Activated CD4-positive, alpha-beta T cell treated with anti-CD3 and anti-CD28 coated beads, Interleukin-2, amount 50 U/mL, for 1 hour (primary cell): ENCODE measurements around the gene PNN.
"Not testable (repeated sequence)": the region's sequence is repeated elsewhere in the genome, so short reads cannot be mapped to it uniquely, and the experiment has no call there.

ENCODE experiments used
- DNase-seq: peaks from one replicate; pipeline ENCODE4 v3.0.0-alpha.2; 2020

Gene PNN

DNA sequence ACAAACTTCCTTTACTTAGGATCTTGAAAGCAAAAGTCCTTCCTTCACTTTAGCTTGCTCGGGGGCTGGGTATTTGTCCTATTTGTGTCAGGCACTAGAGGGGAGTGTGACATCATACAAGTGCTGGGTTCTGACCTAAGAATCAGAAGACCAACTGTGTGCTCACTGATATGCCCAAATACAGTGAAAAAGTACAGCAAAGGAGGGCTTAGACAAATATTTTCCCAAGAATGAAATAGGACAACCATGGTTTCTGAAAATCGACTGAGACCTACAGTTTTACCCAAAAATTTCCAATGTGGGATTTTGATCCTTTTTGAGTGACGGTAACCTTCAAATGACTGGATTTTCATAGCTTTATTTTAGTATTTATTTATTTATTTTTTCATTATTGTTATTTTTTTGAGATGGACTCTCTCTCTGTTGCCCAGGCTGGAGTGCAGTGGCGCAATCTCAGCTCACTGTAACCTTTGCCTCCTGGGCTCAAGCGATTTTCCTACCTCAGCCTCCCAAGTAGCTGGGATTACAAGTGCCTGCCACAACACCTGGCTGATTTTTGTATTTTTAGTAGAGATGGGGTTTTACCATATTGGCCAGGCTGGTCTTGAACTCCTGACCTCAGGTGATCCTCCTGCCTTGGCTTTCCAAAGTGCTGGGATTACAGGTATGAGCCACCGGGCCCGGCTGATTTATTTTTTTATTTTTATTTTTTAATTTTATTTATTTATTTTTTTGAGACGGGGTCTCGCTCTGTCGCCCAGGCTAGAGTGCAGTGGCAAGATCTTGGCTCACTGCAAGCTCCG is 56.9 kb downstream of the PNN start:
- not testable (repeated sequence) for DNase-seq
